ENCODE results near the gene KDM4C. TPM values are rescaled to one million over a fixed set of nuclear protein-coding genes. Genes with fewer than 3 reads are reported as not detected.

The KDM4C gene
- total and polyA plus RNA-seq, 11 donors = 4.4 to 19.9 (median 13.3) TPM

DNA sequence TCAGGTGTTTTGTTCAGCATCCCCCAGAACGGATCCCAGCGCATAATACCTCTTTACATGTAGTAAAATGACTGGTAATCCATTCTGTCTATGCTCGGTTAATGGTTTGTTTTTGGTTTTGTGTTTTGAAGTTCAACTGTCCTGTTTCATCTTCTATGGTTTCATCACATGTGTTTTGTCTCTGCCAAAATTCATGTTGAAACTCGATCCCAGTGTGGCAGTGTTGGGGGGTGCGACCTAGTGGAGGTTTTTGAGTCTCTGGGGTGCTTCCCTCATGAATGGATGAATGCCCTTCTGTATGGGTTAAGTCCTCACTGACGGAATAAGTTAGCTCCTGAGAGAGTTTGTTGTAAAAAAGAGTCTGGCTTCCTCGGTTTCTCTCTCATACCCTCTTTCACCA lies 317.4 kb downstream of the KDM4C start:
- intact Hi-C loops (cut with DNase I) = loop anchor here in 1 of 10 donors (10.0 kb wide), 1 partner anchor 1680 kb away; no protein-coding TSS in a partner anchor
- H3K27ac ChIP-seq = no peak overlapping the region
- H3K4me3 ChIP-seq = no peak overlapping the region
- no peaks in the 10 kb centered on the region for H3K9me3 ChIP-seq
- H3K36me3 ChIP-seq = peaks cover 0 to 25% (median 14%) of the 10 kb centered on the region in 9 donors
- ATAC-seq = no peak
- H3K27me3 ChIP-seq = no peaks in the 10 kb centered on the region
- TF ChIP-seq, protein P1, sequence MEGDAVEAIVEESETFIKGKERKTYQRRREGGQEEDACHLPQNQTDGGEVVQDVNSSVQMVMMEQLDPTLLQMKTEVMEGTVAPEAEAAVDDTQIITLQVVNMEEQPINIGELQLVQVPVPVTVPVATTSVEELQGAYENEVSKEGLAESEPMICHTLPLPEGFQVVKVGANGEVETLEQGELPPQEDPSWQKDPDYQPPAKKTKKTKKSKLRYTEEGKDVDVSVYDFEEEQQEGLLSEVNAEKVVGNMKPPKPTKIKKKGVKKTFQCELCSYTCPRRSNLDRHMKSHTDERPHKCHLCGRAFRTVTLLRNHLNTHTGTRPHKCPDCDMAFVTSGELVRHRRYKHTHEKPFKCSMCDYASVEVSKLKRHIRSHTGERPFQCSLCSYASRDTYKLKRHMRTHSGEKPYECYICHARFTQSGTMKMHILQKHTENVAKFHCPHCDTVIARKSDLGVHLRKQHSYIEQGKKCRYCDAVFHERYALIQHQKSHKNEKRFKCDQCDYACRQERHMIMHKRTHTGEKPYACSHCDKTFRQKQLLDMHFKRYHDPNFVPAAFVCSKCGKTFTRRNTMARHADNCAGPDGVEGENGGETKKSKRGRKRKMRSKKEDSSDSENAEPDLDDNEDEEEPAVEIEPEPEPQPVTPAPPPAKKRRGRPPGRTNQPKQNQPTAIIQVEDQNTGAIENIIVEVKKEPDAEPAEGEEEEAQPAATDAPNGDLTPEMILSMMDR (IDR thresholded peaks at IDR 0.05) = no peak
- DNase-seq = no peak
- H3K4me1 ChIP-seq = peaks cover 0 to 4% (median 0%) of the 10 kb centered on the region in 12 donors
- 90 to 92% (median 91%) methylated on average over 7 of the region's 7 CpGs for WGBS, 4 donors

DNA sequence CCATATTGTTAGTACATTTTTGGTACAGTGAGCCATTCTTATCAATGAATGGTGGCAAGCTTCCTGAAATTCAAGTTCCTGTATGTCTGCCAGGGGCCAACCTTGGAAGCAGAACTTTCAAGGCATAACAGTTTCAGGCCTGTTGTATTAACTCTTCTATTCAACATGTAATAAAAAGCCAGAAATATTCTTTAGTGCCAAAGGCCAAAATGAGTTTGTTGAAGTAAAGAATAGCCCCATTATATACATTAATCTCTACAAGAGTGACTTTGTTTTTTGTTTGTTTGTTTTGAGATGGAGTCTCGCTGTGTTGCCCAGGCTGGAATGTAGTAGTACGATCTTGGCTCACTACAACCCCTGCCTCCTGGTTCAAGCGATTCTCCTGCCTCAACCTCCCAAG lies 321.3 kb downstream of the KDM4C start:
- H3K27ac ChIP-seq = no peak overlapping the region
- intact Hi-C loops (cut with DNase I) = loop anchor here in 1 of 10 donors (10.0 kb wide), 1 partner anchor 1676 kb away; no protein-coding TSS in a partner anchor
- no peak for ATAC-seq
- DNase-seq = no peak
- H3K9me3 ChIP-seq = no peaks in the 10 kb centered on the region
- no peak overlapping the region for H3K4me3 ChIP-seq
- peaks cover 0 to 25% (median 14%) of the 10 kb centered on the region in 9 donors for H3K36me3 ChIP-seq
- H3K4me1 ChIP-seq = peaks cover 0 to 9% (median 3%) of the 10 kb centered on the region in 12 donors
- 90 to 98% (median 96%) methylated on average over 3 of the region's 3 CpGs for WGBS, 4 donors
- no peaks in the 10 kb centered on the region for H3K27me3 ChIP-seq
- TF ChIP-seq, protein P1 (IDR thresholded peaks at IDR 0.05) = no peak
- no peak for TF ChIP-seq POLR2A (IDR thresholded peaks at IDR 0.05)

DNA sequence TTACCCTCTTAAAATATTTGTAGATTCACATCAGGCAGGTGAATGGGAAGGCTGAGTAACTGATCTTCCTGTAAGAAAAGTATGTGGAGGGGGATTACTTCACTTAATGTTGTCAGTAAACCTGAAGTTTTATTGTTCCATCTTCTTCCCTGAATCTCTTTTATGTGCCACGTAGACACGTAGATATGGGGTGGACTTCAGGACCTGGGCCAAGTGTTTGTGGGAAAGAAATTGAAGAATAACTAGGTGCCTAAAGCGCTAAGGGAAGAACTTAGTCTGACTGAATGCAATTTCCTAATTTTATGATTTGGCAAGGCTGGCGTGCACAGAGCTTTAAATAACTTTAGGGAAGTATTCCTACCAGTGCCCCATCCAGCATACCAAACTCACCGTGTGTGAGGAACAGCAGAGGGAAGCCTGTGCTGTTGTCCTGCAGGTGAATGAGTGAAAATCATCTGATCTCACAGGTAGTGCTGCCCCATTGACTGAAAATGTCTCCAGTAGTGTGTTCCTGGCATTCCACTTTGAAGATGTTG lies 323.4 kb downstream of the KDM4C start:
- Histone ChIP-seq H3K36me3 (peaks cover 0 to 25% (median 13%) of the 10 kb centered on the region in 9 donors), H3K9me3 (no peaks in the 10 kb centered on the region), H3K27me3 (no peaks in the 10 kb centered on the region), H3K27ac (no peak overlapping the region), H3K4me3 (no peak overlapping the region), H3K4me1 (peaks cover 0 to 9% (median 3%) of the 10 kb centered on the region in 12 donors)
- TF ChIP-seq POLR2A (IDR thresholded peaks at IDR 0.05) = no peak
- TF ChIP-seq, protein P1 (IDR thresholded peaks at IDR 0.05) = no peak
- 50 to 63% (median 55%) methylated on average over 5 of the region's 5 CpGs for WGBS, 4 donors
- peak; percentile 52 to 69 (median 60) for ATAC-seq
- intact Hi-C loops (cut with DNase I) = loop anchor here in 1 of 10 donors (10.0 kb wide), 1 partner anchor 64 kb away; no protein-coding TSS in a partner anchor
- DNase-seq = no peak

DNA sequence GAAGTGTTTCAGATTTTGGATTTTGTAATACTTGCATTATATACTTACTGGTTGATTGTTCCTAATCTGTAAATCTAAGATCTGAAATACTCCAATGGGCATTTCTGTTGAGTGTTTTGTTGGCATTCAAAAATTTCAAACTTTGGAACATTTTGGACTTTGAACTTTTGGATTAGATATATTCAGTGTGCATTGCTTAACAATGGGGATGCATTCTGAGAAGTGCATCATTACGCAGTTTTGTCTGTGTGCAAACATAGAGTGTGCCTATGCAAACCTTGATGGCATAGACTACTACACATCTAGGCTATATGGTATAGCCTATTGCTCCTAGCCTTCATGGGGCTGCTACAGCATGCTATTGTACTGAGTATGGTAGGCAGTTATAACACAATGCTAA lies 325.4 kb downstream of the KDM4C start:
- Histone ChIP-seq H3K27ac (no peak overlapping the region), H3K27me3 (no peaks in the 10 kb centered on the region), H3K4me3 (no peak overlapping the region), H3K9me3 (no peaks in the 10 kb centered on the region), H3K36me3 (peaks cover 0 to 13% (median 6%) of the 10 kb centered on the region in 9 donors), H3K4me1 (peaks cover 0 to 9% (median 3%) of the 10 kb centered on the region in 12 donors)
- DNase-seq = no peak
- ATAC-seq = no peak
- 96 to 100% (median 100%) methylated on average over 1 of the region's 1 CpG for WGBS, 4 donors
- TF ChIP-seq, protein P1 (IDR thresholded peaks at IDR 0.05) = no peak
- no peak for TF ChIP-seq POLR2A (IDR thresholded peaks at IDR 0.05)
- intact Hi-C loops (cut with DNase I) = loop anchor here in 1 of 10 donors (10.0 kb wide), 1 partner anchor 62 kb away; no protein-coding TSS in a partner anchor

Measured in heart left ventricle (tissue), 16 donors.